CD4-positive, alpha-beta T cell (primary cell): ENCODE data around the gene MRM1. TPM values are rescaled to one million over a fixed set of nuclear protein-coding genes. Genes with fewer than 3 reads are reported as not detected.
A peak's percentile ranks its signal among the peaks of the same experiment; 100 is the strongest.

Experiments used
- ATAC-seq: fragments of 200-7000 bp; cut with Tn5 transposase; one replicate; pipeline ENCODE4 v1.10.0; 2022; ENCODE audit warnings: mild to moderate bottlenecking; ENCODE audit not compliant: poor library complexity
- CTCF ChIA-PET: fragments of 350-600 bp; sonication (Branson Sonifier 250); formaldehyde crosslinking; loops from one replicate; lab custom pipeline; 2021; ENCODE audit warnings: antibody characterized with exemption, inconsistent platforms; lab: Charles Lee
- POLR2A ChIA-PET: fragments of 350-600 bp; sonication (Branson Sonifier 250); formaldehyde crosslinking; loops from one replicate; lab custom pipeline; 2021; ENCODE audit warnings: antibody characterized with exemption, inconsistent platforms; lab: Charles Lee
- DNase-seq, 14 experiments: peaks; one replicate each; pipeline ENCODE4 v3.0.0-alpha.2; 2013 to 2020; ENCODE audit warnings: mixed read lengths in 2 of 14
- H3K27ac ChIP-seq, 2 donors: one replicate each; pipeline versions ENCODE4 v1.5.1 to v1.7.0; 2013; ENCODE audit warnings: low read length in 2 of 2, low read depth in 1 of 2, mild to moderate bottlenecking in 1 of 2
- H3K27me3 ChIP-seq, 2 experiments: 1 replicate in 1 of 2; 2 replicates in 1 of 2; pipeline versions ENCODE4 v1.6.1 to v1.7.0; 2013; ENCODE audit warnings: low read length in 2 of 2, control low read depth in 1 of 2, mild to moderate bottlenecking in 1 of 2, moderate library complexity in 1 of 2; ENCODE audit not compliant: insufficient read depth in 2 of 2, control insufficient read depth in 1 of 2
- H3K36me3 ChIP-seq: one replicate; pipeline ENCODE4 v1.6.1; 2013; ENCODE audit warnings: low read length, control low read depth; ENCODE audit not compliant: insufficient read depth
- H3K4me1 ChIP-seq: one replicate; pipeline ENCODE4 v1.6.1; 2013; ENCODE audit warnings: low read length, control low read depth; ENCODE audit not compliant: insufficient read depth
- H3K4me3 ChIP-seq: one replicate; pipeline ENCODE4 v1.5.1; 2013; ENCODE audit warnings: mild to moderate bottlenecking, low read length, moderate library complexity
- H3K9me3 ChIP-seq, 2 experiments: 1 replicate in 1 of 2; 2 replicates in 1 of 2; pipeline versions ENCODE4 v1.6.1 to v1.7.0; 2013; ENCODE audit warnings: low read length in 2 of 2, mild to moderate bottlenecking in 2 of 2, control low read depth in 1 of 2, moderate library complexity in 1 of 2; ENCODE audit not compliant: control insufficient read depth in 1 of 2, insufficient read depth in 1 of 2
- H3K27ac Mint-ChIP-seq: one replicate; pipeline ENCODE4 v1.8.0; 2020; ENCODE audit warnings: mixed read lengths
- H3K27me3 Mint-ChIP-seq: one replicate; pipeline ENCODE4 v1.8.0; 2021; ENCODE audit warnings: mixed read lengths
- H3K36me3 Mint-ChIP-seq: one replicate; pipeline ENCODE4 v1.8.0; 2021; ENCODE audit warnings: low read depth, mixed read lengths
- H3K4me1 Mint-ChIP-seq: one replicate; pipeline ENCODE4 v1.8.0; 2021; ENCODE audit warnings: low read depth, mixed read lengths
- H3K4me3 Mint-ChIP-seq: one replicate; pipeline ENCODE4 v1.8.0; 2020; ENCODE audit warnings: mild to moderate bottlenecking, mixed read lengths
- H3K9me3 Mint-ChIP-seq: one replicate; pipeline ENCODE4 v1.8.0; 2020; ENCODE audit warnings: mixed read lengths
- CTCF ChIP-seq: fragments of 200-600 bp; IDR thresholded peaks from one replicate; pipeline ENCODE4 v1.8.0; 2022; ENCODE audit warnings: antibody characterized with exemption, mild to moderate bottlenecking
- intact Hi-C, 2 experiments: fragments of 100-400 bp; cut with DNase I in 1 of 2; cut with micrococcal nuclease in 1 of 2; formaldehyde crosslinking; loops; one replicate each; pipeline versions ENCODE4 v1.15.1 to v1.9.0; 2023 to 2025; cut with DNase I, micrococcal nuclease
- total RNA-seq, 174 experiments: library from RNA in 2 of 174; stranded (reverse) in 2 of 174; gene quantifications; one replicate each; pipeline ENCODE4 v1.2.3 and lab custom pipeline; 2021 to 2026

The MRM1 gene
- total RNA-seq, 2 experiments from 2014 or later: 0.81 to 1.1 TPM

- Histone ChIP-seq H3K9me3 (peaks cover 0 to 17% of the 10 kb centered on the region in 2 experiments), H3K27me3 (peaks cover 55 to 63% of the 10 kb centered on the region in 2 experiments), H3K27ac (no peak overlapping the region), H3K4me3 (peak overlapping the region; percentile 31), H3K36me3 (no peaks in the 10 kb centered on the region), H3K4me1 (peaks cover 20% of the 10 kb centered on the region)
- Mint-ChIP-seq H3K27ac (no peak overlapping the region), H3K9me3 (no peaks in the 10 kb centered on the region), H3K36me3 (no peaks in the 10 kb centered on the region), H3K4me3 (peak overlapping the region; percentile 71), H3K27me3 (peaks cover 93% of the 10 kb centered on the region), H3K4me1 (peaks cover 15% of the 10 kb centered on the region)
- CTCF ChIA-PET: no interaction called here
- ATAC-seq (no peak), DNase-seq (peak in 1 of 14 experiments; percentile 5)
- POLR2A ChIA-PET: no interaction called here
- intact Hi-C loops: no loop called here
- TF ChIP-seq CTCF: no peak
Observed at GRCh38 chr17:36641877-36642845, 40.8 kb downstream of the MRM1 start.

- H3K36me3 Mint-ChIP-seq: no peaks in the 10 kb centered on the region
- ChIA-PET POLR2A (no interaction called here), CTCF (no interaction called here)
- peak overlapping the region; percentile 40 for H3K4me3 Mint-ChIP-seq
- ATAC-seq (no peak), DNase-seq (no peak)
- peaks cover 15% of the 10 kb centered on the region for H3K4me1 Mint-ChIP-seq
- TF ChIP-seq CTCF: no peak
- no peak overlapping the region for H3K27ac Mint-ChIP-seq
- Histone ChIP-seq H3K4me3 (no peak overlapping the region), H3K27me3 (peaks cover 55 to 63% of the 10 kb centered on the region in 2 experiments), H3K4me1 (peaks cover 20% of the 10 kb centered on the region), H3K27ac (no peak overlapping the region), H3K9me3 (peaks cover 0 to 17% of the 10 kb centered on the region in 2 experiments), H3K36me3 (no peaks in the 10 kb centered on the region)
- H3K9me3 Mint-ChIP-seq: no peaks in the 10 kb centered on the region
- H3K27me3 Mint-ChIP-seq: peaks cover 88% of the 10 kb centered on the region
- intact Hi-C loops: no loop called here
Observed at GRCh38 chr17:36643086-36643685, 41.8 kb downstream of the MRM1 start.

- Mint-ChIP-seq H3K4me1 (peaks cover 15% of the 10 kb centered on the region), H3K27me3 (peaks cover 83% of the 10 kb centered on the region), H3K36me3 (no peaks in the 10 kb centered on the region), H3K4me3 (no peak overlapping the region), H3K27ac (no peak overlapping the region), H3K9me3 (no peaks in the 10 kb centered on the region)
- intact Hi-C loops: no loop called here
- ChIA-PET CTCF (no interaction called here), POLR2A (no interaction called here)
- peaks cover 47 to 51% of the 10 kb centered on the region in 2 experiments for H3K27me3 ChIP-seq
- H3K4me1 ChIP-seq: peaks cover 20% of the 10 kb centered on the region
- peaks cover 0 to 17% of the 10 kb centered on the region in 2 experiments for H3K9me3 ChIP-seq
- no peaks in the 10 kb centered on the region for H3K36me3 ChIP-seq
- ATAC-seq (no peak), DNase-seq (no peak)
- no peak for TF ChIP-seq CTCF
- no peak overlapping the region for H3K4me3 ChIP-seq
- no peak overlapping the region for H3K27ac ChIP-seq
Observed at GRCh38 chr17:36645422-36645821, 44.0 kb downstream of the MRM1 start.
